Trophoblast cell (in vitro differentiated cells and primary cell): ENCODE results near the gene ZNF141.
"Not testable (repeated sequence)": the region's sequence is repeated elsewhere in the genome, so short reads cannot be mapped to it uniquely, and the experiment has no call there.

Source experiments
- DNase-seq, 2 donors: peaks; one replicate each; pipeline ENCODE4 v3.0.0-alpha.2; 2016
- H2AFZ ChIP-seq: 2 replicates; pipeline ENCODE4 v1.6.1; 2013; ENCODE audit warnings: low read length, moderate library complexity, mild to moderate bottlenecking; ENCODE audit not compliant: insufficient read depth, poor library complexity
- H2AK5ac ChIP-seq: 2 replicates; pipeline ENCODE4 v1.6.1; 2013; ENCODE audit warnings: mild to moderate bottlenecking, low read length
- H2BK120ac ChIP-seq: 2 replicates; pipeline ENCODE4 v1.6.1; 2013; ENCODE audit warnings: low read length, mild to moderate bottlenecking, moderate library complexity; ENCODE audit not compliant: insufficient read depth, poor library complexity
- H2BK12ac ChIP-seq: 2 replicates; pipeline ENCODE4 v1.6.1; 2013; ENCODE audit warnings: mild to moderate bottlenecking, low read length, moderate library complexity
- H2BK5ac ChIP-seq: 2 replicates; pipeline ENCODE4 v1.6.1; 2013; ENCODE audit warnings: low read length, low read depth, moderate library complexity, mild to moderate bottlenecking; ENCODE audit not compliant: poor library complexity
- H3K14ac ChIP-seq: 2 replicates; pipeline ENCODE4 v1.6.1; 2013; ENCODE audit warnings: mild to moderate bottlenecking, low read length
- H3K18ac ChIP-seq: 2 replicates; pipeline ENCODE4 v1.6.1; 2013; ENCODE audit warnings: mild to moderate bottlenecking, low read length
- H3K23ac ChIP-seq: 2 replicates; pipeline ENCODE4 v1.6.1; 2013; ENCODE audit warnings: low read length
- H3K27ac ChIP-seq: 2 replicates; pipeline ENCODE4 v1.5.1; 2013; ENCODE audit warnings: low read depth, mild to moderate bottlenecking, inconsistent platforms, low read length, moderate library complexity
- H3K27me3 ChIP-seq: 2 replicates; pipeline ENCODE4 v1.6.1; 2013; ENCODE audit warnings: inconsistent platforms, mild to moderate bottlenecking, low read length, moderate library complexity; ENCODE audit not compliant: insufficient read depth
- H3K36me3 ChIP-seq, 2 experiments: 1 replicate in 1 of 2; 2 replicates in 1 of 2; pipeline ENCODE4 v1.6.1; 2013; ENCODE audit warnings: low read length in 2 of 2, mild to moderate bottlenecking in 2 of 2, moderate library complexity in 1 of 2; ENCODE audit not compliant: insufficient read depth in 2 of 2, control insufficient read depth in 1 of 2
- H3K4ac ChIP-seq: 2 replicates; pipeline ENCODE4 v1.6.1; 2013; ENCODE audit warnings: low read depth, mild to moderate bottlenecking, low read length, moderate library complexity
- H3K4me1 ChIP-seq, 2 experiments: 1 replicate in 1 of 2; 2 replicates in 1 of 2; pipeline ENCODE4 v1.6.1; 2013; ENCODE audit warnings: low read length in 2 of 2, mild to moderate bottlenecking in 2 of 2, moderate library complexity in 1 of 2; ENCODE audit not compliant: insufficient read depth in 2 of 2, control insufficient read depth in 1 of 2
- H3K4me2 ChIP-seq: 2 replicates; pipeline ENCODE4 v1.6.1; 2013; ENCODE audit warnings: inconsistent platforms, mild to moderate bottlenecking, low read length, moderate library complexity
- H3K4me3 ChIP-seq: 2 replicates; pipeline ENCODE4 v1.5.1; 2013; ENCODE audit warnings: mild to moderate bottlenecking, low read depth, low read length, inconsistent platforms
- H3K79me1 ChIP-seq: one replicate; pipeline ENCODE4 v1.6.1; 2013; ENCODE audit warnings: low read length
- H3K79me2 ChIP-seq: 2 replicates; pipeline ENCODE4 v1.6.1; 2013; ENCODE audit warnings: low read length, mild to moderate bottlenecking; ENCODE audit not compliant: control insufficient read depth, insufficient read depth, poor library complexity
- H3K9ac ChIP-seq: 2 replicates; pipeline ENCODE4 v1.6.1; 2013; ENCODE audit warnings: mild to moderate bottlenecking, low read length
- H3K9me3 ChIP-seq: 2 replicates; pipeline ENCODE4 v1.6.1; 2013; ENCODE audit warnings: low read depth, mild to moderate bottlenecking, control low read depth, inconsistent platforms, low read length; ENCODE audit not compliant: insufficient read depth
- H4K12ac ChIP-seq: 2 replicates; pipeline ENCODE4 v1.6.1; 2013; ENCODE audit warnings: low read depth, mild to moderate bottlenecking, low read length, moderate library complexity
- H4K8ac ChIP-seq: 2 replicates; pipeline ENCODE4 v1.6.1; 2013; ENCODE audit warnings: low read depth, mild to moderate bottlenecking, low read length, moderate library complexity
- H4K91ac ChIP-seq: one replicate; pipeline ENCODE4 v1.6.1; 2013; ENCODE audit warnings: low read depth, mild to moderate bottlenecking, low read length, moderate library complexity
- WGBS: extraction: QIAGEN DNeasy Blood & Tissue Kit; methylation state at CpG from one replicate; pipeline ENCODE4 v1.1.7; 2013; ENCODE audit warnings: missing lambda C conversion rate; ENCODE audit not compliant: insufficient read length, insufficient coverage; ENCODE audit errors: extremely low coverage; 5-methylcytosine and 5-hydroxymethylcytosine counted together

The ZNF141 gene

DNA sequence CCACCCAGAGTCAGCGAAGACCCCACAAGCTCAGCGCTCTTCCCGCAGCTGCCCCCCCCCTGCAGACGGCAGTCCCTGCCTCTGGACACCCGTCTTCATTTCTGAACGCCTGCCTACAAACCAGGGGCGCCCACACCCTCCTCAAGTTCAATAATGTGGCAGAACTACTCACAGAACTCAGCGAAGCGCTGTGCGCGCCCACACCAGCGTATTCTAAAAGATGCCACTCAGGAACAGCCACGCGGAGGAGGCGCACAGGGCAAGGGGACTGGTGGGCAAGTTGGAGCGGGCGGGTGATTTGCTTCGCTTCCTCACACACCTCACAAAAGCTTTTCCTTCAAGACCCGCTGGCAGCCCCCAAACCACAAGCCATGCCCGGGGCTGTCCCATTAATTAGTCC is 33.1 kb upstream of the ZNF141 start:
- peak overlapping the region; percentile 99 for H3K18ac ChIP-seq

DNA sequence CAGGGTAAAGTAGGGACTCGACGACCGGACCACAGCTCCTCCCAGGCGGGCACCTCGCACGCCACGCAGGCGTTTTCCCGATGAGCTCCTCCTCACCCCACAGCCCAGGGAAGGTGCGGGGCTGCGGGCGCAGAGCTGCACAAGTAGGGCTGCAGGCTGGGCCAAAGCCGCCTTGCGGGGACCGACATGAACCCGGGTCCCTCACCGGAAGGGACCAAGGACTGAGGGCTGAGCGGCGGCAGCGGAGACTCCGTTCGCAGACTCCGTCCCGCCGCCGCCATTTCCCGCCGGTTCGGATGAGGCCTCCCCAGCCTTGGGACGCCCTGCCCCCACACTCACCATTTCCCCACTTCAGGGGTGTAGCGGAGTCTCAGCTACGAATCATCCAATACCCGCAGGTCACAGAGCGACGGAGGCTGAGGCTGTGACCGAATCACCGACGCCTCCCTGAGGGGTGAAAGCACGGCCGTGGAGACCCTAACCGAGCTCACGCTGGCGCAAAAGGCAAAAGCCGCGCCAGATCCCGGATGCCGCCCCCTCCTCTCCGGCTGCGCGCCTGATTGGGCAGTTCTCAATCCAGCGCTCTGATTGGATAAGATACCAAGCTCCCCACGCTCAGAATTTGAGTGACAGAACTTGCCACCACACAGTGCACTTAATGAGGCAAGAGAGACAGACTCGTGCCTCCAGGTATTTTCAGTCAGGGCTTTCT is 32.5 kb upstream of the ZNF141 start, which contains the start of gene ZNF732:
Gene ZNF732, minus strand, starts transcription at position 506 of the 712 bp plus-strand sequence. Its CDS starts 164 bp downstream, at position 342.
- H2BK120ac ChIP-seq, result peak within 1 kb of the TSS; percentile 81
- H3K9ac ChIP-seq, result peak within 1 kb of the TSS; percentile 86
- H3K9me3 ChIP-seq, result no peaks in the 10 kb centered on the region
- peak within 1 kb of the TSS; percentile 90 for H3K4me3 ChIP-seq
- peak within 1 kb of the TSS; percentile 92 for H3K14ac ChIP-seq
- no CpG with 5 or more reads among the region's 53 CpGs for WGBS
- peaks cover 0 to 4% of the 10 kb centered on the region in 2 experiments for H3K4me1 ChIP-seq
- peaks cover 6% of the 10 kb centered on the region for H3K79me1 ChIP-seq
- no peak within 1 kb of the TSS for H3K23ac ChIP-seq
- H3K4me2 ChIP-seq, result peak within 1 kb of the TSS; percentile 90
- H3K27me3 ChIP-seq, result no peaks in the 10 kb centered on the region
- peak within 1 kb of the TSS; percentile 90 for H3K4ac ChIP-seq
- H2BK12ac ChIP-seq, result no peak within 1 kb of the TSS
- peak within 1 kb of the TSS; percentile 69 for H2BK5ac ChIP-seq
- peak within 1 kb of the TSS; percentile 99 for H3K18ac ChIP-seq
- peak within 1 kb of the TSS; percentile 90 for H4K8ac ChIP-seq
- peaks cover 8% of the 10 kb centered on the region for H3K79me2 ChIP-seq
- H2AK5ac ChIP-seq, result no peak within 1 kb of the TSS
- H3K36me3 ChIP-seq, result no peaks in the 10 kb centered on the region
- peak within 1 kb of the TSS; percentile 61 for H4K91ac ChIP-seq
- no peak within 1 kb of the TSS for H3K27ac ChIP-seq
- peak within 1 kb of the TSS; percentile 95 for H4K12ac ChIP-seq
- H2AFZ ChIP-seq, result peak within 1 kb of the TSS; percentile 84
- DNase-seq, result peak; percentile 64 to 82

More for the DNA sequence above, 33.1 kb upstream of the ZNF141 start:
- not testable (repeated sequence) for H3K9me3 ChIP-seq, H3K23ac ChIP-seq, H2AK5ac ChIP-seq, DNase-seq, H3K36me3 ChIP-seq, H3K14ac ChIP-seq, H2BK12ac ChIP-seq, H4K12ac ChIP-seq, H2BK5ac ChIP-seq, H3K9ac ChIP-seq, H3K27me3 ChIP-seq, H3K4me1 ChIP-seq, H4K8ac ChIP-seq, H3K79me2 ChIP-seq, H3K27ac ChIP-seq, H3K79me1 ChIP-seq, H2BK120ac ChIP-seq
- Histone ChIP-seq H2AFZ (peak overlapping the region; percentile 84), H3K4ac (peak overlapping the region; percentile 90), H3K4me3 (peak overlapping the region; percentile 90), H3K4me2 (peak overlapping the region; percentile 90), H4K91ac (peak overlapping the region; percentile 61)
- no CpG with 5 or more reads among the region's 20 CpGs for WGBS

DNA sequence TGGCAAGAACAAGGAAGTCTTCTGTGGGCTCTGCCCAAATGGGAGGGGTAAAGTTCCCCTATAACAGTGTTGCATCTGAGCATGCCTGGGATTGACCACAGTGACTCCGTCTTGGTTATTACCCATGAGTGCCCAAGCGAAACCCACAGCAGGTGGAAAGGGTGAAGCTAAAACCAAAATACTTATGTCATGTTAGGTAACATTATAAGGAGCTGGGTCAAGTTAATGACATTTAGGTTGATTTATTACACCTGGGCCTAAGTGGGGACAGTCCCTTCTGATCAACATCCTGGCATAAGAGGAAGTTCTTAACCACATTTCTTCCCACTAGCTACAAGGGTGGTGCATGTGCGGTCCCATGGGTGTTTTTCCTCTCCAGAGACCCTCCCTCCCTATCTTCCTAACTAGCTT is 31.1 kb upstream of the ZNF141 start:
- Histone ChIP-seq H3K14ac (no peak overlapping the region), H3K79me1 (peaks cover 6% of the 10 kb centered on the region), H3K4ac (no peak overlapping the region), H3K79me2 (peaks cover 8% of the 10 kb centered on the region), H3K9me3 (no peaks in the 10 kb centered on the region), H4K8ac (no peak overlapping the region), H3K23ac (no peak overlapping the region), H3K27me3 (no peaks in the 10 kb centered on the region), H2BK120ac (no peak overlapping the region), H2BK12ac (no peak overlapping the region), H4K91ac (no peak overlapping the region), H3K4me3 (no peak overlapping the region), H3K4me2 (no peak overlapping the region), H3K9ac (no peak overlapping the region), H4K12ac (no peak overlapping the region), H2AK5ac (no peak overlapping the region), H3K4me1 (peaks cover 0 to 4% of the 10 kb centered on the region in 2 experiments), H2BK5ac (no peak overlapping the region), H3K27ac (no peak overlapping the region), H3K18ac (no peak overlapping the region), H2AFZ (no peak overlapping the region), H3K36me3 (no peaks in the 10 kb centered on the region)
- no CpG with 5 or more reads among the region's 3 CpGs for WGBS
- no peak for DNase-seq

DNA sequence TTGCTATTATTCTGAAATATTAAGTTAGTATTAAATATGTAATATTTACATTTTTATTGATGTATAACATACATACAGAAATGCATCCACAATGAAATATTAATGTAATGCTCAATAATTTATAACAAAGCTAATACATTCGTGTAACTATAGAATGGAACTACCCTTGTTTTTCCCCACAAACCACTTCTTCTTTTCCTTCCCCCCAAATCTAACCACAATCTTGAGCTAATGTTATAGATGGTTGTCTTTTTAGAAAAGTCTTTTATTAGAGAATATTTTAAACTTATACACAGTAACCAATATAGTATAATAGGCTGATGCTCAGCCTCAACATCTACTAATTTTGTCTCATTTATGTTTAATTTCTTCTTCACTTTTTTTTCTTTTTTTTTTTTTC is 27.8 kb upstream of the ZNF141 start:
- Histone ChIP-seq H3K79me1 (peaks cover 5% of the 10 kb centered on the region), H2AFZ (no peak overlapping the region), H3K36me3 (no peaks in the 10 kb centered on the region), H3K14ac (no peak overlapping the region), H3K18ac (no peak overlapping the region), H2BK12ac (no peak overlapping the region), H3K4me1 (no peaks in the 10 kb centered on the region), H2BK120ac (no peak overlapping the region), H3K9me3 (no peaks in the 10 kb centered on the region), H4K91ac (no peak overlapping the region), H2BK5ac (no peak overlapping the region), H3K4me2 (no peak overlapping the region), H3K27me3 (no peaks in the 10 kb centered on the region), H3K23ac (no peak overlapping the region), H4K12ac (no peak overlapping the region), H4K8ac (no peak overlapping the region), H3K27ac (no peak overlapping the region), H3K79me2 (peaks cover 4% of the 10 kb centered on the region), H3K4ac (no peak overlapping the region), H3K9ac (no peak overlapping the region), H3K4me3 (no peak overlapping the region), H2AK5ac (no peak overlapping the region)
- DNase-seq, result no peak
- no CpG with 5 or more reads among the region's 1 CpG for WGBS
